HT-29 (cell line): ENCODE measurements around the gene IQCK. TPM values are rescaled to one million over a fixed set of nuclear protein-coding genes. Genes with fewer than 3 reads are reported as not detected.
A peak's percentile ranks its signal among the peaks of the same experiment; 100 is the strongest.
"Not testable (repeated sequence)": the region's sequence is repeated elsewhere in the genome, so short reads cannot be mapped to it uniquely, and the experiment has no call there.

Source experiments
- DNase-seq: peaks from one replicate; pipeline ENCODE4 v3.0.0-alpha.2; 2015; ENCODE audit warnings: low spot score
- total RNA-seq: library from RNA; depleted of rRNA; stranded (reverse); fragments of >200 nt; shearing (Covaris generic); gene quantifications from 2 replicates; pipeline ENCODE4 v1.2.3, GENCODE V29; 2014

The IQCK gene
- total RNA-seq, 1 experiment from 2014 or later, result 5.7 TPM

DNA sequence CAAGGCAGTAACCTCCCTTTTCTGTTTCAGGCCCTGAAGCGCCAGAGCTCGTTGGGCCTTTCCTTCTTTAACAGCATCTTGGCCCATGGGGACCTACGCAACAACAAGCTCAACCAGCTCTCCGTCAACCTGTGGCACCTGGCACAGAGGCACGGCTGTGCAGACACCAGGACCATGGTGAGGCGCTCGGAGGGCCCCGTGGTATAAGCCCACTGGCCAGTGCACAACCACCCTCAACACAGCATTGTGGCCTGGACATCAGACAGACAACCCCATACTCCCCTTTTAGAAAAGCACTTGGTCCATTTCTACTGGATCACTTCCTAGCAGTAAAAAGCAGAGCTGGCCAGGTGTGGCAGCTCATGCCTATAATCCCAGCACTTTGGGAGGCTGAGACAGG lies 18.6 kb upstream of the IQCK start:
- no peak for DNase-seq

DNA sequence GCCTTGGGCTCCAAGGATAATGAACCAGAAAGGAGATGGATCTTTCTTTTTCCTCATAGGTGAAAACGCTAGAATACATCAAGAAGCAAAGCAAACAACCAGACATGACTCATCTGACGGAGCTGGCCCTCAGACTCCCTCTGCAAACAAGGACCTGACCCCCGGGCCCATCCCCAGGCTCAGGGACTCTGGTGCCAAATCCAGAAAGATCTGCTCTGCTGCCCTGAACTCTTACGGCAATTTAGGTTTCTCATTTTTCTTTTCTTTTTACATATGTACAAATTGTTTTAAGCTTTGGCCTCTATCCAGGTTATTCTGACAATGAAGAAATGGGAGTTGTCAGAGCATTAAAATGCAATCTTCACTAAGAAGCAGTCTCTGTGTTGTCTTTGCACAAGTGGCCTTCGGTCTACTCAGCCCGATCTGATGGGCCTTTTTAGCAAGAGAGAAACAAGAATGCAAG lies 17.7 kb upstream of the IQCK start:
- DNase-seq, result peak; percentile 57

DNA sequence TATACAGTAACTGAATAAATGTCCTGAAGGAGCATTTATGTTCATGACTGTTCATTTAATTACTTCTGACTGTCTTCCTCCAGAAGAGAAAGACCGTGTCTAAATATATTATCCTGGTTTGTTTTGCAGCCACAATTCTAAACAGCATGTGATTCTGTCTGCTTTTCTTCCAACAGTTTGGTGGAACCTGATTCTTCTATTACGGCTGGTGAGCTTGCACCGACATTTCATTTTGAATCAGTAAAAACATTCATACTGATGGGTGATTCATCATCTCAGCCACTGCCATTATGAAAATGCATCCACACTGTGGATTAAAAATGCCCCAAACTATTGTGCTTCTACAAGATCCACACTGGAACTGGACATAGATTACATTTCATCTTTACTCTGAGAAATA lies 17.0 kb upstream of the IQCK start:
- DNase-seq, result no peak

DNA sequence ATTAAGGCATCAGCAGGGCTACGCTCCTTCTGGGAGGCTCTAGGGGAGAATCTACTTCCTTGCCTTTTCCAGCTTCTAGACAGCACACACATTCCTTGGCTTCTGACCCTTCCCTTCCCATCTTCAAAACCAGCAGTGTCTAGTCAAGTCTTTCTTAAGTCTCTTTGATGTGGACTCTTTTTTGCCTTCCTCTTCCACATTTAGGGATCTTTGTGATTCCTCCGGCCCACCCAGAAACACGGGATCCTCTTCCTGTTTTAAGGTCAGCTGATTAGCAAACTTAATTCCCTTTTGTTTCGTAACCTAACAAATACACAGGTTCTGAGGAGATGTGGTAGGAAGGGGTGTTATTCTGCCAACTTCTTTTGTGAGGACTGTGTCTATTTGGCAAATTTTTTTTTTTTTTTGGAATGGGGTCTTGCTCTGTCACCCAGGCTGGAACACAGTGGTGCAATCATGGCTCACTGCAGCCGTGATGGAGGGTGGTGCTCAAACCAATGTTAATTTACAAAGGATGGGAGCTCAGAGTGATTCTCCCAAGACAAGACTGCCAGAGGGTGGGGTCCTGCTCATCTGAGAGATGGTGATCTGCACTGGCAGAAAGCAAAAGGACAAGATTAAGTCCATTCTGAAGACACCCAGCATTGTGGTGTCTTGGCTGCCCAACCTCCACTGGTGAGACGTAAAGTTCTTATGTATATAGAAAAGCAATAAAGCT lies 14.7 kb upstream of the IQCK start:
- no peak for DNase-seq

DNA sequence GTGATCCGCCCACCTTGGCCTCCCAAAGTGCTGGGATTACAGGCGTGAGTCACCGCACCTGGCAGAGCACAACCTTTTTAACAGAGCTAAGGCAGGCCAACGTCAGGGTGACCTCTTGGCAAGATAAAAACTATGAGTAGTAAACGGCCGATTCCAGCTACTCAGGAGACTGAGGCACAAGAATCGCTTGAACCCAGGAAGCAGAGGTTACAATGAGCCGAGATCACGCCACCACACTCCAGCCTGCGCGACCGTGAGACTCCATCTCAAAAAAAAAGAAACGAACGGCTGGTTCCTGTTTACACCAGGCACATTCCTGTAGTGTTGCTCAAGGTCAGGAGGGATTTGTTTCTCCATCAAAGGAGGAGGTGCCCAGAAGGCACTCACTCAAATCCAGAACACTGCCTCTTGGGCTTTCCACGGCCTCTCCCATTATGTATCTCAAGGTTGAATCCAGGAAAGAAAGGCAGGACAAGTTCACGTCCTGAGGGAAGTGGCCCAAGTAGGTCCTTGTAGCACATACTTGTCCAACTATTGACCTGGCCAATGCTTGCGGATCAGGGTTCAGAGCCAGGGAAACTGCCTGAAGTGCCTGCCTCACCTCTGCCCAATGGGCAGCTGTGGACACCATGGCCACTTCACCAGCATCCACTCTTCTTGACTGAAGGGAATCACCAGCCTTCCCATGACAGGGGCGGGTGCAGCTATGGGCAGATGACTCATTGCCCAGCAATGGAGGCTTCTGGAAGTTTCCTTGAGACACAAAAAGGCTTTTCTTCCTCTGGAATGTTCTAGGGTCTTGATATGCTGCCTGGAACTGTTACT lies 13.5 kb upstream of the IQCK start:
- peak; percentile 37 for DNase-seq

DNA sequence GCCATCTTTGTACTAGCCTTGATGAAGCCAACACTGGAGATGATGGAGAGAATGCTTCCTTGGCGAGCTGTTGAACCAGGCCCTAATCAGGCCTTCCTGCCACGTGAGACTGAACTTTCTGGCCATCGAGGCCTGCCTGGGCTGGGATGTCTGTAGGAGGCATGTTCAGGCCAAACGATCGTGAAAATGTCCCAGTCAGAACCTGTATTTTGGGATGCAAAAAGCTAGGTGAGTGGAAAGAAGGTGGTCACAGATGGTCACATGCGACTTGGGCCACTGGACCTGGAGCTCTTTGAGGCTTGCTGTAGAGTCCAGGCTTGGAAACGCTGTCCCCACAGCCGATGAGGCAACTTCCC lies 12.9 kb upstream of the IQCK start:
- DNase-seq, result no peak

DNA sequence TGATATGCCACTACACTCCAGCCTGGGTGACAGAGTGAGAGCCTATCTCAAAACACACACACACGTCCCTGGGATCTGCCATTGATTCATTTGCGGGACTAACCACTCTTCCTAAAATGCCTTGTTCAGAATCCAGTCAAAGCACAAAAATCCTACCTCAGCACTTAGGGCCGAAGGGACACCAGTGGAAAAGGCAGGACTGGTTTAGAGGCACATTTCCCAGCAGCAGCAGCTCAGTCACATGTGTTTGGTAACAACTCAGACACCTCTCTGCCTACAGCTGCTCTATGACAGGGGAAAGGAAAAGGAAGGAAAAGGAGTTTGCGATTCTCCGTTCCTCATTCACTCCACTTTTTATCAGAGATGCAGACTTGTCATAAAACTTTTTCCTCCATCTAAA lies 12.2 kb upstream of the IQCK start:
- no peak for DNase-seq

DNA sequence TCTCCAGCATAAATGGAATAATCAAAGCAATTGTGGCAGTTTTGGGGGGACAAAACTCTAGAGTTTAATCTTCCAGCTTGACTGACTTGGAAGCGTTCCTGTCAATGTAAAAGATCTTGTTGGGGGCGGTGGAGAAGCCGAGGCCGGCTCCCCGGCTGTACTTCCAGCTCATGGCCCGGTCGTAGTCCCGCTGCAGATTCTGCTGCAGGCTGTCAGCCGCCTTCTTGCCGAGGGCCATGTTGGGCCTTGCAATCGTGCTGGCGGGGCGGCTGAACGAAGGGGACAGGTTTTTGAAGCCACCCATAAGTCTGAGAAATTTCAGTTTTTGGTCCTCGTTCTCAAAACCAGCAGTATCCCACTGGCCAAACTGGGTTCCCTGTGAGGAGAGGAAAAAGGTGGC lies 11.2 kb upstream of the IQCK start:
- DNase-seq, result no peak

DNA sequence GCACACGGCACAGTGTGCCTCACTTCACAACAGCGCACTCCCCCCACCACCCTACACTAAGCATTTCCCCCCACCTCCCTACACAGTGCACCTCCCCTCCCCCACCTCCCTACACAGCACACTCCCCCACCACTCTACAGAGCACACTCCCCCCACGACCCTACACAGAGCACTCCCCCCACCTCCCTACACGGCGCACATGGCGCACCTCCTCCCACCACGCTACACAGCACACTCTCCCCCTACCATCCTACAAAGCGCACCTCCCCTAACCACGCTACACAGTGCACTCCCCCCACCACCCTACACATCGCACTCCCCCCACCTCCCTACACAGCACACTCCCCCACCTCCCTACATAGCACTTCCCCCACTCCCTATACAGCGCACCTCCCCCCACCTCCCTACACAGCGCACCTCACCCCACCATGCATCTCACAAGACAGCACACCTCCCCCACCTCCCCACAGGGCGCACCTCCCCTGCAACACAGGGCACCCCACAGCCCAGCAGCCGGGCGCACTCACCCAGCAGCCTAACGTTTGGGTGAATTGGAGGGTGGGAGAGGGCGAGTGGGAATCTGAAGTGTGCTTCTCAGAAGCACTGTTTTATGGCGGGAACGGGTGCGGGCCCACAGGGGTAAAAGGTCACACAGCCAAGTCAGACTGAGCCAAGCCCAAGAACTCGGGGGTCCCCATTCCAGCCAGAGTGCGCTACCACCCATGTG lies 10.3 kb upstream of the IQCK start:
- no peak for DNase-seq

DNA sequence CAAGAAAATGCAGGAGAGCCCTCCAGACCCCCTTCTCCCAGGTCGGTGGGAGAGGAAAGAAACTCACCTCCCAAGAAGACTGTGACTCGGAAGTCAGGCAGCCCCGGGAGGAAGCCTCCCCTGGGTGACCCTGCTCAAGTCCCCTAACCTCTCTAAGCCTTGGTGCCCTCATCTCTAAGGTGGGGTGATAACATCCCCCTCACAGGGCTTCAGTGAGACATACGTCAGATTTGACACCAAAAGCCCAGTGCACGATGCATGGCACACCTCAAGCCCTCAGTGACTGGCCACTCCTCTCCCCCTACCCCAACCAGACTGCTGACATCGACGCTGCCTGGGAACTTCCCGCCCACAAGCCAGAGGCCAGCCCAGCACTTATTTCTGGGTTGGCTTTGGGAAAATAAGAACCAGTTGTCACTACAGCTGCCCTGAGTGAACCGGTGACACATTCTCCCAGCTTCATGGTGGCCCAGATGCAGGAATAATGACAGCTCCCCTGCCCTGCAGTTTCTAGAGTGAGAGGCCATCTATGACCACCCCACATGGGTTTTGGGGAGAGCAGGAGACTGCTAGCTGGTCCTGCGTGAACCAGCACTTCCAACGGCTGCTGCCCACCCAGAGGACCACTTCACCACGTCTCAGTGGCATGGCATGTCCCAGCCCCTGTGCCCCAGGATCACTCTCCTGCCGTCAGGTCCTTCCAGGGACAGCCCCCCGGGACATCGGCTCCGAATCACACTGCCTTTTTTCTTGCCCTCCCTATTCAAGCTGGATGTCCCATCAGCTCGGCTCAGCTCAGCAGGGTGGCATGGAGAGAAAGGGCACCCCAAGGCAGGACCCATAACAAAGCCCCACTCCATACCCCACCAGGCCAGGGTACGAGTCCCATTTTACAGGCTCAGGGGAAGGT lies 9.5 kb upstream of the IQCK start:
- DNase-seq, result no peak

DNA sequence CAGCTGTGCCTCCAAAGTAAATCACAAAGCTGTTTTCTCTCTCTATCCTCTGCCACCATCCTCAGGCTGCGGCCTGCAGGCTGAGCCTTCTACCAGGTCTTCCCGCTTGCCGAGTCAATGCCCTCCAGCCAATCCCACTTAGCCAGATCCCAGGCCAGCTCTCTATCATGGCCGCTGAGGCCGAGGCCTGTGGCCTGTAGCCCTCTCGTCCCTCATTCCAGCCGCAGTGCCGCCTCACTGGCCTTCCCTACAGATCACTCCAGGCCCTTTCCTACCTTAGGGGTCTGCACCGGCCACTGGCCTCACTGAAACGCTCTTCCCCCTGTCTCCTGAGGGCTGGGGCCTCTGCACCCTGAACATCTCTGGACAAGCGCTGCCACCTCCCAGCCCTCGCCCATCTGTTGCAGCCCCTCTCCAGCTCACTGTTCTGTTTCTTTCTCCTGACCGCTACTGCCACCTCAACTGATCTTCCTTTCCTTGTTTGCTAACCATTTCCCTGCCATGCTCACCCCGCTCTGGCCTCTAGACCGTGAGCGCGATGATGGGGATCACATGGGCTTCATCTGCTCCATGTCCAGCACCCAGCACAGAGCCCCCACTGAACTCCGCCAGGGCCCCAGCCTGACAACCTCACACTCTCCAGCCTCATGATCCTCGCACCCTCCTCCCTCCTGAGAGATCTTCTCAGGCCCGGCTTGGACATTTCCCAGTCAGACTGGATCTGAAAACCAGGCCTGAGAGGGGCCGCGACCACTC lies 8.5 kb upstream of the IQCK start:
- no peak for DNase-seq

DNA sequence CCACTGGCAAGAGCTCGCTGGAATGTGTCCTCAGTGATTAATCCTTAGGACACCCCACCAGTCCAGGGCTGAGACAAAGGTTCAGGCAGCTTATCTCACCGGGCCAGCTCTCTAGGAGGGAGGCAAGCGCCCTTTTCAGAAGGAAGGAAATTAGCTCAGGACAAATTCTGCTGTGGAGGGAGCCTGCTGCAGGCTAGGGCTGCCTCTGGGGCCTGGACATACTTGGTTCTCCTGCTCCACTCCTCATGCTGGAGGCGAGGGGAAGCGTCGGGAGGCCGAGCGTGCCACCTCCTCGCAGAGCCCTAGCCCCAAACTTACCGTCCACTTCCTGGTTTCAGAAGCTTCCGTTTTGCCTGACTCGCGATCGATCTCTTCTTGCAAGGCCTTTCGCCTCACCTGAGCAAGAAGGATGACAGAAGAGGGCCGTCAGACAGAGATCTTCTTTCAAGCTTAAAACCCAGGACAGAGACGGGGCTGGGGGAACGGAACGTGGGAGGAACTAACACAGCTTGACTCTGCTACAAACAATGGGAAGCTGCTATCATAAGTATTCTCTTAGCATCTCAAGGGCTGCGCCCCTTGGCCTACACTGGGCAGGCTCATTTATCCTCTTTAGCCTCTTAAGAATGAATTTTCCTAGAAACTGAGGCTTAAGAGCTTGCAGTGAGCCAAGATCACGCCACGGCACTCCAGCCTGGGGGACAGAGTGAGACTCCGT lies 7.7 kb upstream of the IQCK start:
- DNase-seq, result no peak

DNA sequence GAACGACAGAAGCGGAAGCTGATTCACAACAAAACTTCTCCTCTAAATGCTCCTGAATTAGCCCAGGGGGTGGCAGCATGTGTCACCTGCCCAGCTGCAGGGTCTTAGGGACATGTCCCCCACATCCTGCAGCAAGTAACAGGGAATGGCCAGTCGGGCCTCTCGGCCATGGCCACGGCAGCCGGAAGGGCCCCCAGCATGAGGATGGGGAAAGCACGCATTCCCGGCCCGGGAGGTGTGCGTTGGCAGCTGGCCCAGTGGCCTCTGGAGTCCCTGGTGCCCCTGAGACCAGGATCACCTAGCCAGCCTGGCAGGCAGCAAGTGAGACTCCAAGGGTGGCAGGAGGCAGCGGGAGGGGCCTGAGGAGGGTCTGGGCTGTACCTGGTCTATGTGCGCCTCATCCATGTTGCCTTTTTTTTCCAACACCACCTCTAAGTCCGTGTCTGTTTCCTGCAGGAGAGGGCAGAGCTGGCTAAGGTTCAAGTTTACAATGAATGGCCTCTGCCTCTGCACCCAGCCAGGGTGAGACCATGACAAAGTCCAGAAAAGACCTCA lies 7.0 kb upstream of the IQCK start:
- DNase-seq, result no peak

DNA sequence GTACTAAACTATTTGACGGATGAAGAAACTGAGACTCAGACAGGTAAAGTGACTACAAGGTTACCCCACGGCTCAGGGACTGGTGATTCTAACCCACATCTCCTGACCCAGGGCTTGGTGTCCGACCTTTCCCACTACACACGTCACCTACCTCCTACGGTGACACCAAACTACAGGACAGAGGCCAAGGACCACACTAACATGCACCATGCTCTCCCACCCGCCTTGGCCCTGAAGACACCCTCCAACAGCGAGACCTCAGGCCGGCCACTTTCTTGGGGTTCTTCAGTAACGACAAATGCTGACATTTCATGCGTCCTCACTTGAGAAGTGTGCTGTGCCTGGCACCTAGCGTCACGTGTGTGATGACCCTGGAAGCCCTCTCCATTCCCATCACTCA lies 6.4 kb upstream of the IQCK start:
- no peak for DNase-seq

DNA sequence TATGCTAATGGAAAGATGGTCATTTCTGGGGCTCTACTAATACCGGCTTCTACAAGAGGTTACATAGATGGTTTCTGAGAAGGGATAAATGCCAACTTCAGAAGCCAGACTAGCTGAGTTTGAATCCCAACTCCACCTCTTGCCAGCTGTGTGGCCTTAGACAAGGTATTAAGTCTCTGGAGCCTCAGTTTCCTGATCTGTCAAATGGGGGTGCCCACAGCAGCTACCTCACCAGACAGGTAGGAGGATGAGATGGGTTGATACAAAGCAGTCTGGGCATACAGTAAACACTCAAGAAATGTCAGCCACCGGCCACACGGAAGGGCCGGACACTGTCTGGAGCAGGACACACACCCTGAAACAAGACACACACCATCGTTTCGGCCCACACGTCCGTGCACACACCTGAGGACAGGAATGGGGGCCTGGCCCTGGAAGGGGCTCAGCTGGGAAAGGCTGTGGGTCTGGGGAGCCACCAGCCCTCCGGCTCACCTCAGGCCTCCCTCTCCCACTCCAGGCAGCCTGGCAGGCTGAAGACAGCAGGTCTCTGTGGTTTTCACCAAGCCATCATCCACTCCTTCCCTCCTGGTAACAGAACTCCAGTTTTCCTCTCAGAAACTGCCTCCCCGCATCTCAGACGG lies 5.5 kb upstream of the IQCK start:
- no peak for DNase-seq

DNA sequence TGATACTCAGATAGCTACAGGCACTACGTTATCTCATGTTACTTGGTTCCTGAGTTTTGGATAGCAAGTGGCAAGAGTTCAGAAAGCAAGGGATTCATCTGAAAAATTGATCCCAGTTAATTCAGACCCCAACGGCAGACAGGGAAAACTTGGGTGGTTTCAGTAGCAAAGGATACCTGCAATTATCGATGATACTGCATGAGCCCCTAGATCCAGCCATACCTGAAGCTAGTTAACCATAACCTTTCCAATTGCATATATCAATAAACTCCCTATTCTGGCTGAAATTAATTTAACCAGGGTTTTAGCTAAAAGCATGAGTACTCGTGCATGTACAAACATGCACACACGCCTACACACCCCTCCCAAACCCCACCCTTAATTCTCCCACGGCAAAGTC lies 4.4 kb upstream of the IQCK start:
- DNase-seq, result no peak

DNA sequence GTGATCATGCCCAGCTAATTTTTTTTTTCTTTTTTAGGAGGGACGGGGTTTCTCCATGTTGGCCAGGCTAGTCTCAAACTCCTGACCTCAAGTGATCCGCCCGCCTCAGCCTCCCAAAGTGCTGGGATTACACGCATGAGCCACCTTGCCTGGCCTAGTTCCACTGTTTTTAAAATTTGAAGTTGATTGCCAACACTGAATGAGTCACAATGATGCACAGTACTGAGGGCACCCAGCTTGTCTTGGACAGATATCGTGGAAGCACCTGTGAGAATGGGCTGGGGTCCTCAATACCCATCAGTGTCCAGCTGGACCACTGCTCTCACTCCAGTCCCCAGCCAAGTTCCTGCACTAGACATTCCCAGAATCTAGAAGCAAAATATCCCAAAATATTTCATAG lies 2.5 kb upstream of the IQCK start:
- no peak for DNase-seq

DNA sequence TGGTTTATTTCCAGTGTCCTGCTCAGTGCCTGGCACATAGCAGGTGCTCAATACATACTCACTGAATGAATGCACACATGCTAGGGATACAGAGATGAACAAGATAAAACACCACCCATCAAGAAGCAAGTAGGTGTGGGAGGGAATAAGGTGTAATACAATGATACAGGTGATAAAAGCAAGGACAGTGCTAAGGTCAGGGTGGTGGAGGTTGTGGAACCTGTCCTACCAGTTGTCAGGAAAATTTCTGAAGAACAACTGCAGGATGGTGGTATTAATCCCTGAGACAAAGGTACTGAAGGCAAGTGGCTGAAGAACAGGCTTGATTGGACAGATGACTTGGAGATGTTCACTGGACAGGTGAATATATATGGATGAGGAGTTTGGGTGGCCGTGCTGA lies 1.9 kb upstream of the IQCK start:
- peak; percentile 72 for DNase-seq

DNA sequence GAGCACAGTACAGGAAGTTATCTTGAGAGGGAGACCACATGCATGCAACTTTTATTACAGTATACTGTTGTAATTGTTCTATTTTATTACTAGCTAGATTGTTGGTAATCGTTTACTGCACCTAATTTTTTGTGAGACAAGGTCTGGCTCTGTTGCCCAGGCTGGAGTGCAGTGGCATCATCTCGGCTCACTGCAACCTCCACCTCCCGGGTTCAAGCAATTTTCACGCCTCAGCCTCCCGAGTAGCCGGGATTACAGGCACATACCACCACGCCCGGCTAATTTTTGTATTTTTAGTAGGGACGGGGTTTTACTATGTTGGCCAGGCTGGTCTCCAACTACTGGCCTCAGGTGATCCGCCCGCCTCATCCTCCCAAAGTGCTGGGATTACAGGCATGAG lies 1.3 kb upstream of the IQCK start:
- not testable (repeated sequence) for DNase-seq
